Neutrophil (primary cell): ENCODE measurements around the gene SNX33.

Experiments
- H3K27ac ChIP-seq: fragments of 200-600 bp; sonication (generic); 2 replicates; pipeline ENCODE4 v1.5.1; 2016; ENCODE audit warnings: mild to moderate bottlenecking, moderate library complexity
- H3K27me3 ChIP-seq: fragments of 200-600 bp; sonication (generic); 2 replicates; pipeline ENCODE4 v1.6.0; 2016; ENCODE audit warnings: mild to moderate bottlenecking
- H3K36me3 ChIP-seq: fragments of 200-600 bp; sonication (generic); 2 replicates; pipeline ENCODE4 v1.5.1; 2017
- H3K4me1 ChIP-seq, 2 experiments: fragments of 200-600 bp in 1 of 2; sonication (generic) in 1 of 2; 1 replicate in 1 of 2; 2 replicates in 1 of 2; pipeline versions ENCODE4 v1.5.1 to v1.6.1; 2013 to 2016; ENCODE audit warnings: low read depth in 1 of 2, low read length in 1 of 2, mild to moderate bottlenecking in 1 of 2, moderate library complexity in 1 of 2; ENCODE audit not compliant: control insufficient read depth in 1 of 2, insufficient read depth in 1 of 2
- H3K4me3 ChIP-seq, 2 experiments: fragments of 200-600 bp in 1 of 2; sonication (generic) in 1 of 2; 1 replicate in 1 of 2; 2 replicates in 1 of 2; pipeline ENCODE4 v1.5.1; 2013 to 2016; ENCODE audit warnings: low read depth in 1 of 2, low read length in 1 of 2, mild to moderate bottlenecking in 1 of 2, moderate library complexity in 1 of 2
- H3K9me3 ChIP-seq: fragments of 200-600 bp; sonication (generic); 2 replicates; pipeline ENCODE4 v1.5.1; 2016
- CTCF ChIP-seq: fragments of 200-600 bp; sonication (generic); IDR thresholded peaks from 2 replicates; pipeline ENCODE4 v1.5.1; 2016; ENCODE audit warnings: antibody characterized with exemption

SNX33 gene

GRCh38 chr15:75649848-75650247, 2.1 kb downstream of the SNX33 start:
- no peaks in the 10 kb centered on the region for H3K36me3 ChIP-seq
- no peak overlapping the region for H3K4me3 ChIP-seq
- peaks cover 53% of the 10 kb centered on the region for H3K27me3 ChIP-seq
- H3K4me1 ChIP-seq: peaks cover 16 to 17% of the 10 kb centered on the region in 2 experiments
- H3K9me3 ChIP-seq: no peaks in the 10 kb centered on the region
- TF ChIP-seq CTCF: no peak
- no peak overlapping the region for H3K27ac ChIP-seq

- Histone ChIP-seq H3K27me3 (peaks cover 40% of the 10 kb centered on the region), H3K9me3 (no peaks in the 10 kb centered on the region), H3K36me3 (no peaks in the 10 kb centered on the region), H3K27ac (no peak overlapping the region), H3K4me1 (peaks cover 16 to 17% of the 10 kb centered on the region in 2 experiments), H3K4me3 (no peak overlapping the region)
- no peak for TF ChIP-seq CTCF
Measured at GRCh38 chr15:75650908-75651809, 3.4 kb downstream of the SNX33 start.

- peaks cover 32% of the 10 kb centered on the region for H3K27me3 ChIP-seq
- no peak for TF ChIP-seq CTCF
- no peak overlapping the region for H3K4me3 ChIP-seq
- H3K36me3 ChIP-seq: no peaks in the 10 kb centered on the region
- no peaks in the 10 kb centered on the region for H3K9me3 ChIP-seq
- peaks cover 11 to 12% of the 10 kb centered on the region in 2 experiments for H3K4me1 ChIP-seq
- H3K27ac ChIP-seq: no peak overlapping the region
Measured at GRCh38 chr15:75651810-75652543, 4.3 kb downstream of the SNX33 start.

GRCh38 chr15:75653347-75653913, 5.7 kb downstream of the SNX33 start:
- Histone ChIP-seq H3K27me3 (peaks cover 18% of the 10 kb centered on the region), H3K36me3 (no peaks in the 10 kb centered on the region), H3K9me3 (no peaks in the 10 kb centered on the region), H3K4me3 (no peak overlapping the region), H3K4me1 (no peaks in the 10 kb centered on the region), H3K27ac (no peak overlapping the region)
- no peak for TF ChIP-seq CTCF

- no peaks in the 10 kb centered on the region for H3K36me3 ChIP-seq
- H3K27ac ChIP-seq: no peak overlapping the region
- H3K27me3 ChIP-seq: peaks cover 8% of the 10 kb centered on the region
- H3K4me3 ChIP-seq: no peak overlapping the region
- no peaks in the 10 kb centered on the region for H3K4me1 ChIP-seq
- H3K9me3 ChIP-seq: no peaks in the 10 kb centered on the region
- no peak for TF ChIP-seq CTCF
Measured at GRCh38 chr15:75654201-75654907, 6.6 kb downstream of the SNX33 start.
